K562 (cell line): ENCODE data around the gene TYW5. TPM values are rescaled to one million over a fixed set of nuclear protein-coding genes. Genes with fewer than 3 reads are reported as not detected.

Experiments
- ATAC-seq: fragments of 200-7000 bp; cut with Tn5 transposase; 3 replicates; pipeline ENCODE4 v1.9.1; 2020; ENCODE audit warnings: moderate library complexity
- BruUV-seq: library from RNA; stranded (reverse); fragments of 400-500 nt; replicated peaks from 2 replicates; lab custom pipeline; 2021; lab: Mats Ljungman, UMichigan
- CTCF ChIA-PET: fragments of 300-600 bp; formaldehyde crosslinking; extraction: SDS; loops from one replicate; lab custom pipeline; 2021; ENCODE audit warnings: low intra/inter-chr PET ratio; lab: Yijun Ruan, JAX
- POLR2A ChIA-PET: fragments of 300-600, 350-650 bp; sonication (Branson Sonifier 250); formaldehyde crosslinking; extraction: SDS; loops from one replicate; lab custom pipeline; 2021; ENCODE audit warnings: antibody characterized with exemption, inconsistent platforms; lab: Yijun Ruan, JAX
- DNase-seq, 4 experiments: peaks; one replicate each; pipeline versions ENCODE4 v3.0.0 to v3.0.0-alpha.2; 2011 to 2018; ENCODE audit warnings: low spot score in 3 of 4, mixed read lengths in 3 of 4; ENCODE audit errors: extremely low read depth in 1 of 4
- FAIRE-seq: peaks from 2 replicates; lab custom pipeline; 2011; peaks lifted over from hg19 to GRCh38; lab: Jason Lieb, UNC
- H2AFZ ChIP-seq: 2 replicates; pipeline ENCODE4 v1.6.0; 2011; ENCODE audit warnings: low read depth, low read length, control low read depth, inconsistent platforms
- H3K27ac ChIP-seq: fragments of 200-600 bp; 3 replicates; pipeline ENCODE4 v1.8.0; 2011; ENCODE audit warnings: low read depth, mild to moderate bottlenecking, control low read depth, inconsistent platforms, low read length, moderate library complexity, mixed read lengths; ENCODE audit errors: extremely low read depth
- H3K27me3 ChIP-seq, 2 experiments: fragments of 300-600 bp in 1 of 2; 2 replicates in 1 of 2; 3 replicates in 1 of 2; pipeline versions ENCODE4 v1.6.0 to v1.8.0; 2011; ENCODE audit warnings: inconsistent platforms in 2 of 2, low read length in 2 of 2, mild to moderate bottlenecking in 1 of 2, mixed read lengths in 1 of 2, moderate library complexity in 1 of 2; ENCODE audit not compliant: control insufficient read depth in 2 of 2, insufficient read depth in 2 of 2
- H3K36me3 ChIP-seq: fragments of 300-600 bp; 3 replicates; pipeline ENCODE4 v1.8.0; 2011; ENCODE audit warnings: mild to moderate bottlenecking, low read length, inconsistent platforms; ENCODE audit not compliant: control insufficient read depth, insufficient read depth
- H3K4me1 ChIP-seq, 2 experiments: fragments of 200-600 bp in 1 of 2; replicated peaks in 1 of 2; 2 replicates in 1 of 2; 3 replicates in 1 of 2; pipeline versions ENCODE4 v1.5.1 to v1.8.0; 2011; ENCODE audit warnings: inconsistent platforms in 2 of 2, low read length in 2 of 2, mild to moderate bottlenecking in 1 of 2, mixed read lengths in 1 of 2, moderate library complexity in 1 of 2; ENCODE audit not compliant: control insufficient read depth in 2 of 2, insufficient read depth in 2 of 2
- H3K4me2 ChIP-seq: 2 replicates; pipeline ENCODE4 v1.6.1; 2011; ENCODE audit warnings: low read length, control low read depth, inconsistent platforms, mixed read lengths; ENCODE audit not compliant: insufficient read depth
- H3K4me3 ChIP-seq: fragments of 200-600 bp; sonication (generic), shearing (Covaris generic); 2 replicates; pipeline ENCODE4 v1.5.1; 2016; ENCODE audit warnings: control low read depth, inconsistent platforms
- H3K79me2 ChIP-seq: fragments of 200-600 bp; 3 replicates; pipeline ENCODE4 v1.8.0; 2011; ENCODE audit warnings: low read length, inconsistent platforms; ENCODE audit not compliant: control insufficient read depth, insufficient read depth
- H3K9ac ChIP-seq, 2 experiments: 2 replicates each; pipeline versions ENCODE4 v1.6.0 to v1.6.1; 2011; ENCODE audit warnings: low read depth in 2 of 2, low read length in 2 of 2, control low read depth in 1 of 2, inconsistent platforms in 1 of 2, mild to moderate bottlenecking in 1 of 2, mixed read lengths in 1 of 2; ENCODE audit not compliant: insufficient read depth in 1 of 2
- H3K9me1 ChIP-seq: one replicate; pipeline ENCODE4 v1.6.0; 2011; ENCODE audit warnings: inconsistent platforms, mild to moderate bottlenecking, low read length, moderate library complexity; ENCODE audit not compliant: control insufficient read depth, insufficient read depth
- H3K9me3 ChIP-seq: replicated peaks from 2 replicates; pipeline ENCODE4 v1.5.1; 2011; ENCODE audit warnings: low read depth, low read length, inconsistent platforms; ENCODE audit not compliant: control insufficient read depth, insufficient read depth
- H4K20me1 ChIP-seq: replicated peaks from 2 replicates; pipeline ENCODE4 v1.6.1; 2011; ENCODE audit warnings: low read length, inconsistent platforms, mixed read lengths; ENCODE audit not compliant: control insufficient read depth, insufficient read depth
- FOSL1 ChIP-seq: fragments of 200-800 bp; sonication (Bioruptor generic); conservative IDR thresholded peaks from 2 replicates; pipeline ENCODE4 v1.6.1; 2016; ENCODE audit warnings: missing genetic modification characterization, missing compliant biosample characterization
- ZNF408 ChIP-seq: fragments of 250-450 bp; sonication (Bioruptor Pico); IDR thresholded peaks from 2 replicates; pipeline ENCODE4 v1.4.0; 2020; ENCODE audit warnings: low read depth, mild to moderate bottlenecking, moderate library complexity
- in situ Hi-C: fragments of 300-500 bp; cut with MboI; formaldehyde crosslinking; loops from 4 replicates; pipeline ENCODE4 v1.15.0; 2018; ENCODE audit warnings: inconsistent platforms, mixed read lengths
- intact Hi-C: fragments of 100-400 bp; cut with micrococcal nuclease; formaldehyde crosslinking; loops from 2 replicates; pipeline ENCODE4 v1.14.2; 2022
- polyA plus RNA-seq, 8 experiments: library from polyadenylated mRNA; depleted of rRNA in 4 of 8; stranded (reverse) in 5 of 8; unstranded in 3 of 8; fragments of >200 nt; fragmentation: Nextera tagmentation in 2 of 8; fragmentation: Illumina TruSeq in 1 of 8; extraction: Ambion mirVana in 2 of 8; extraction: Trizol in 1 of 8; gene quantifications; 2 replicates each; pipeline versions ENCODE4 v1.2.1 to v1.2.3, GENCODE V29; 2011 to 2014; ENCODE audit warnings: inconsistent platforms in 1 of 8, missing spikeins in 1 of 8
- total RNA-seq, 7 experiments: library from RNA; depleted of rRNA in 6 of 7; stranded (reverse); fragments of >200 nt in 6 of 7; fragmentation: Illumina TruSeq in 2 of 7; extraction: Trizol in 2 of 7; gene quantifications; 2 replicates each; pipeline versions ENCODE4 v1.2.1 to v1.2.3, GENCODE V29; 2011 to 2021; ENCODE audit warnings: low replicate concordance in 1 of 7
- TF ChIP-seq, protein P1 (sequence below), 2 experiments: fragments of 450-650 bp in 1 of 2; sonication (generic) in 1 of 2; formaldehyde crosslinking in 1 of 2; IDR thresholded peaks in 1 of 2; conservative IDR thresholded peaks in 1 of 2; 2 replicates each; pipeline versions ENCODE4 v1.6.1 to v1.8.1; 2016 to 2023; ENCODE audit warnings: mild to moderate bottlenecking in 2 of 2, moderate library complexity in 2 of 2, inconsistent platforms in 1 of 2, missing genetic modification reagents in 1 of 2

Gene TYW5
- total and polyA plus RNA-seq, 9 of the 15 experiments (the other 6 are each of a cell fraction or from before 2014, with no cell fraction given): 3.6 to 7.7 (median 4.6) TPM

DNA sequence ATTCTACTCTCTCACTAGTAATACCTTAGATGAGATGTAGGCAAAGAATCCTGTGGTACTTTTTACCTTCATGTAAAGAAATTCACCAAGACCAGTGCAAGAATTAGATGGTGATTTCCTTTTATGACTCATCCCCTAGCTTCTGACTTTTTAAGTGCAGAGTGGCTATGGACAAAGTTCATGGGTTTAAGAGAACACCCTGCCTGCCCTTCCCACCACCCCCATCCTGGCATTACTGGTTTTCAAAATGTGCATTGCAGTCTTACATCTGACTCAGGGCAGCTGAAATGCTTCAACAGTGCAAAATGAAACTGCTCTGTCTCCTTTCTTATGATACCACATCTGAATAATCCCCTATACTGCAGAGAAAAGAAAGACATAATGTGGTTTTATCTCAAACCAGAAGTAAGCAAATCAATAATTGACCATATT is 22.7 kb upstream of the TYW5 start:
- FAIRE-seq: no peak
- no peak overlapping the region for H3K4me2 ChIP-seq
- H3K9me3 ChIP-seq: no peaks in the 10 kb centered on the region
- ChIA-PET CTCF (no interaction called here), POLR2A (no interaction called here)
- no peaks in the 10 kb centered on the region for H3K79me2 ChIP-seq
- H3K27me3 ChIP-seq: no peaks in the 10 kb centered on the region
- H3K9ac ChIP-seq: no peak overlapping the region
- TF ChIP-seq, protein P1, sequence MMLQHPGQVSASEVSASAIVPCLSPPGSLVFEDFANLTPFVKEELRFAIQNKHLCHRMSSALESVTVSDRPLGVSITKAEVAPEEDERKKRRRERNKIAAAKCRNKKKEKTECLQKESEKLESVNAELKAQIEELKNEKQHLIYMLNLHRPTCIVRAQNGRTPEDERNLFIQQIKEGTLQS (IDR thresholded peaks at IDR 0.05): 0 out of 2 replicates have a peak, but pooled peaks have one; percentile 37
- TF ChIP-seq, protein P1 (CRISPR knock-in tag; conservative IDR thresholded peaks at IDR 0.05): no peak
- TF ChIP-seq ZNF408 (CRISPR knock-in tag) (no peak), FOSL1 (0 out of 2 replicates have a peak, but pooled peaks have one; percentile 29)
- H4K20me1 ChIP-seq: no peaks in the 10 kb centered on the region
- intact Hi-C loops: no loop called here
- H3K4me1 ChIP-seq: no peaks in the 10 kb centered on the region
- no peak overlapping the region for H2AFZ ChIP-seq
- H3K9me1 ChIP-seq: no peaks in the 10 kb centered on the region
- no TSS peak for BruUV-seq
- H3K27ac ChIP-seq: no peak overlapping the region
- H3K4me3 ChIP-seq: no peak overlapping the region
- ATAC-seq: no peak
- no peak for DNase-seq
- in situ Hi-C loops: loop anchor here (10.0 kb wide), 1 partner anchor 717 kb away; no protein-coding TSS in a partner anchor
- H3K36me3 ChIP-seq: no peaks in the 10 kb centered on the region
